GM18873 (cell line): ENCODE results near the gene ADTRP.

Source experiments
- ATAC-seq: cut with Tn5 transposase; IDR thresholded peaks from one replicate; pipeline ENCODE4 v1.9.1; 2021; ENCODE audit warnings: mild to moderate bottlenecking, moderate library complexity, moderate number of reproducible peaks; ENCODE audit not compliant: unreplicated experiment, low FRiP score

The ADTRP gene, protein sequence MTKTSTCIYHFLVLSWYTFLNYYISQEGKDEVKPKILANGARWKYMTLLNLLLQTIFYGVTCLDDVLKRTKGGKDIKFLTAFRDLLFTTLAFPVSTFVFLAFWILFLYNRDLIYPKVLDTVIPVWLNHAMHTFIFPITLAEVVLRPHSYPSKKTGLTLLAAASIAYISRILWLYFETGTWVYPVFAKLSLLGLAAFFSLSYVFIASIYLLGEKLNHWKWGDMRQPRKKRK

DNA sequence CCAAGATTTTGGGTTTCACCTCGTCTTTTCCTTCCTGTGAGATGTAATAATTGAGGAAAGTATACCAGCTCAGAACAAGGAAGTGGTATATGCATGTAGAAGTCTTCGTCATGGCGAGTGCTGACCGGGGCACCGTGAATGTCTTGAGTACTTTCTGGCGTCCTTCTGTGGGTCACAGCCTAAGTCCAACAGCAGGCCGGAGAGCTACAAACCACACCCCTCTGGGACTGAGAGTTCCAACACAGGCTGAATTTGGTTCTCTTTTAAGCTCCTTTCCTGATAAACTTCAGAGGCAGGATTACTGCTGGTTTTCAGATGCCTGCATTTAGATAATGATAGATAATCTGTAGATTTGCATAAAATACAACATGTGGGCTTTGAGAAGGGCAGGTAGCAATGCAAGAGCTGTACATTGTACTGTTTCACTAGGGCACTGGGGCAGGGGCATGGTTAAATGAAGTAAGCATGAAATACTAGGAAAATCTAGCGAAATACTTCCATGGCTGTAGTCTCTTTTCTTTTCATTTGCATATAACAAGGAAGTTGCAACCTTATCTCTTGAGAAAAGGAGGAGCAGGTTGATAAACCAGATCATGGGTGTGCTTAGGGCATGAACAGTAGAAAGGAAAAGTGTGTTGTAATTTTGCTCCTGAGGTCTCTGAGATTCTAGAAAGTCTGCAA, at the start of gene ADTRP:
TSS of gene ADTRP (minus strand) at position 156 of the 681 bp plus-strand sequence. CDS start at position 112, 44 bp downstream.
- no peak for ATAC-seq

DNA sequence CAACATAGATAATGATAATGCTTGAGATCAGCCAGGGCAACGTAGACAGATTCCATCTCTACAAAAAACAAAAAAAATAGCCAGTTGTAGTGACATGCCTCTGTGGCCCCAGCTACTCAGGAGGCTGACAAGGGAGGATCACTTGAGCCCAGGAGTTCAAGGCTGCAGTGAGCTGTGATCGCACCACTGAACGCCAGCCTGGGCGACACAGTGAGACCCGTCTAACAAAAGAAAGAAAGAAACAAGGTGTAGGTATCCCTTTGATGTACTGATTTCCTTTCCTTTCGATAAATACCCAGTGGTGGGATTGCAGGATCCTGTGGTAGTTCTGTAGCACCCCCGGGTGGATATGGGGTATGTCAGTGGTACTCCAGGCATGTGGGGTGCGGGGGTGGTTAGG, 48.2 kb upstream of the ADTRP start:
- no peak for ATAC-seq

DNA sequence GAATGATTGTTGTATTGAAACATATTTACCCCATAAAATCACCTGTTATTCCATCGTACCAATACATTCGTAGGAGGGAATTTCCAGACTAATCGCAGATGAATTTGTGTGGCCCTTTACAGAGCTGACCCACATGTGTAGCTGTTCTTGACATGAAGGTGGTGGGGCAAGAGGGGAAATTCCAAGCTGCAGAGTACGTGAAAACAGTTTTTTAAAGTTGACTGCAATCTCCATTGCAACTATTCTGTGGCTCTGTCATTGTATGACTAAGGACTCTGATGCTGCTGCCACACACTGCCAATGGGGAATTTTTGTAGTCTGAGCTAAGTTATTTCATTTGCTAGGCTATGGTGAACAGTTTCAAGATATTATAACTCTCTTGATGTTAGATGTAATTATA, 46.4 kb upstream of the ADTRP start:
- peak; percentile 74 for ATAC-seq

DNA sequence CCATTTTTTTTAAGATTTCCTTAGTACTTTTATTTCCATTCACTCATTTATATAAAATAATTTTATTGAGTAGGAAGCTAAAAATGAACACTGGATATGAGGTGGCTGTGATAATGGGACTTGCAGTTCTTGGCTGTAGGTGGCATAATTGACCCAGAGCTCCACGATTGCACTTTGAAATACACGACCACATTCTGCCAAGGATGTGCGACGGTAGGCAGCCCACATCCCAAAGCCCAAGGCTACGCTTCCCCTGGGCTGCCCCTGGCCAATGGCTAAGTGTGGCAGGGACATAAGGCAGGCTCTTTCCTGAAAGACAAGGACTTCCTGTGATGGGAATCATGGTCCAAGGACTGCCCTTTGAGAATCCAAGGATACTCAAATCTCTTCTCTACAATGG, 43.7 kb upstream of the ADTRP start:
- ATAC-seq = no peak

DNA sequence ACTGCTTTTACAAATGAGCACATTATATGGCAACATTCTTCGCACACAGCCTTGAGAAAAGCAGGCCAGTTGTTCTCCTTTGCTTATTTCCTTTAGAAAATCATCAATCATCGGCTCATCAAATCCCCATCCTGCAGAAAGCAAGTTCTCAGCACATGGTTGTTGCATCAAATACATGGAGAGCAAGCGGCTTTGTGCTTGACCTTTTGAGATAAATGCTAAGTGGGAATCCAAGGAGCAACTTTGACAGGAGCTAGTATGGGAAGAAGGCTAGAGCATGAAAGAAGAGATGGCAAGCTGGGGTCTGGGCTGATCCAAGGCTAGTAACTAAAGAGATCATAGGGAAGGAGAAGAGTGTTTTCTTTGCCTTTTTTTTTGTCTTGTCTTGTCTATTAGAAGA, 43.2 kb upstream of the ADTRP start:
- no peak for ATAC-seq

DNA sequence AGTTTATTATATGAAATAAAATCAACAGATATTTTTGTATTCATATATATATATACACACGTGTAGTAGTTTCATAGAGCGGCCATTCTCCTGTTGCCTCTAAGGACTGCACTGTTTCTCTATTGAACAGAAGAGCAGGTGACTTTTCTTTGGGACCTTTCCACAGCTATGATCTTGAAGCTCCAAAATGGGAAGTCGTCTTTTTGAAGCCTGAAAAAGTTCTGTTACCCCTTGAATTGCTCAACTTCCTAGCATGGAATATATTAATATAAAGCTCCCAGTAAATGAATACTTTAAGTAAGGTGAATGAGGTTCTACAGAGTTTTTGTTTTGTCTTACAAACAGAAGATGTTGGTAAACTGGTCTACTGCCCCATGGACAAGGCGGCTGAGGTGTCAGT, 42.2 kb upstream of the ADTRP start:
- ATAC-seq = no peak

DNA sequence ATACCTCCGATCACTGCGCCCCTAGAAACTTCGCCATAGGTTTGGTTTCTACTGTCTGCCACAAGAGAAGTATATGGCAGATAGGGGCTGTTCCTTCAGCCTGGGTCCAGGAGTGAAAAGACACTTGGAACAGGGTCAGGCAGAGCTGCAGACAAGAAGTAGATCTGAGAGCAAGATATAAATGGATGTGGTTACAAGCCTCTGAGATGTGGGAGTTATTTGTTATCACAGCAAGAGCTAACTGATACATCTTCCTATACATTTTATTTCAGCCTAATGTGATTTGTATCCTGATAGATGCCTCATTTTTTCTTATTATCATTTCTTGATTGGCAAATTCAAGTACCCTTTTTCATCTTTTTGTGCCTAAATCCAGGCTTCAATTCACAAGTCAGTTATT, 40.9 kb upstream of the ADTRP start:
- no peak for ATAC-seq

DNA sequence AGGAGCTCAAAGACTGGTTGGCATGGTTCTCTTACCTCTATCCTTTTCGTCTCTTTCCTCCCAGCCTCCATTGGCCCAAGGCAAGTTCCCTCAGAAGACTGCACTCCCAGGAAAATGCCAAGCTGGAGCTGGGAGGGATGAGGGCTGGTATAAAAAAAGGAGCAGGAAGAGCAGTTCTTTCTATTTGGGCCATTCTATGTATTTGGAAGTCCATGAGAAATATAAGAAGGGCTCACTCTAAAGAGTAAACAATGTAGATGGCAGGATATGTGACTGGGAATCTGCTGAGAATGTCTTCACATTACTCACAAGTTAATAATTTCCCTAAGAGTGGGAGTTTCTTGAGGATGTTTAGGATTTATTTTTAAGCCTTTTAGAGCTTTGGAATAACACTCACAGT, 36.6 kb upstream of the ADTRP start:
- ATAC-seq = no peak

DNA sequence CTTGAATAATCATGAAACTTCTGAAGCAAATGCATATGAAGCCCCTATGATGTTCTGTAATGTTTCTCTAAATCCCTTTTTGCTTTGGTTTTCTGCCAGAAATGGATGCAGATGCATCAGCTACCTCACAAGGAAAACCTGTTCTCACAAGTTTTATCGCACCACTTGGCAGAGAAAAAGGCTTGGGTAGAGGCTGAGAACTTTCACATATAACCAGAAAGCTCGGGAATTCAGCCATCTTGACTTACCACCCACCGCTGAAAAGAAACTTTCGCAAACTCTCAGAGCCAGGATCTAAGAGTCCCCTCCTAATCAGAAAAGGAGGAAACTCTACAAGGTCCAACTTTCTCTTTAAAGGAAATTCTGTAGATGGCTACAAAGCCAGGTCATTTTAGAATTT, 36.2 kb upstream of the ADTRP start:
- no peak for ATAC-seq

DNA sequence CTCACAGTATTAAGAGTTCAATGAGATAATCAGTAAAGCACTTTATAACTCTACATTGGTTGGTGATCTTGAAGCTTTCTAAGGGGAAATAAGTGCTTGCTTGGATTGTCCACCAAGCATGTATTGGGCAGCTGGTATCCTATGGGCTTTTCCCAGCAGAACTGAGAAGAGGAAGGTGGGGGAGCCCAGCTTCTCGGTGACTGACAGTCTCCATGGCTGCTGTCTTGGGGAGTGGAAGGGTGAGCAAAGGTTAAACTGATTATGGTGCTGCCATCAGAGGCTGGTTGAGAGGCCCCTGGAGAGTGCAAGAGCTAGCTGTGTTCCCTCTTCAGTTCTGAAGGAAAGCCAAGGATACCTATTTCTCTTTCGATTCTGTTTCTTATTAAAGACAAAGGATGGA, 35.5 kb upstream of the ADTRP start:
- no peak for ATAC-seq

DNA sequence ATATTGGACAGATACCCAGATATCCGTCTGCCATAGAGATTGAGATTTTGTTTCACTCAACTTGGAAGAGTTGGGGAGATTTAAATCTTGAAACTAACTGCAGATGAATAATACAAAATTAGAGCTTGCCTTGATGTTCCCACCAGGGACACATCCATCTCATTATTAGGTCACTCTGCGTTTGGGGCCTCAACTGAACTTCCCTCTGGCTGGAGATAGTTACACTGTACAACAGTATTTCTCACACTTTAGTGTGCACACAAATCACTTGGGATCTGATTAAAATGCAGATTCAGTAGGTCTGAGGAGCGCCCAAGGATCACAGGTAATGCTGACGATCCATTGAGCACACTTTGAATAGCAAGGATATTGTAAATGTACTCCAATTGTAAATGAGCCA, 35.0 kb upstream of the ADTRP start:
- no peak for ATAC-seq

DNA sequence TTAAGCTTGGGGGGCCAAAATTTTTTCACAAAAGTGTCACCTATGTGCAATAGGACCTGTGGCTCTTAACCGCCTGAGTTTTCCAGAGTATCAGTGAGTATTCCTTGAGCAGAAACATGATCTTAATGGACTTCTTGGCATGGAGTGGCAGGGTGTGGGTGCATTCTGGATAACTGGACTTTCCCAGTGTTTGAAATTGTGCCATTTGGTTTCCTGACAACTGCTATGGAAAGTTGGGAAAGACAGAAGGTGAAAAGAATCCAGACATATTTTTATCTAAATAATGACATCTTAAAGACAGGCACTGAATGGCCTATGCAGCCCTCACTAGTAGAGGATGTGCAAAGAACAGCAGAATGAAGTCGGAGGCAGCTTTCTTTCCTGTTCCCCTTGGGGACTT, 34.3 kb upstream of the ADTRP start:
- no peak for ATAC-seq

DNA sequence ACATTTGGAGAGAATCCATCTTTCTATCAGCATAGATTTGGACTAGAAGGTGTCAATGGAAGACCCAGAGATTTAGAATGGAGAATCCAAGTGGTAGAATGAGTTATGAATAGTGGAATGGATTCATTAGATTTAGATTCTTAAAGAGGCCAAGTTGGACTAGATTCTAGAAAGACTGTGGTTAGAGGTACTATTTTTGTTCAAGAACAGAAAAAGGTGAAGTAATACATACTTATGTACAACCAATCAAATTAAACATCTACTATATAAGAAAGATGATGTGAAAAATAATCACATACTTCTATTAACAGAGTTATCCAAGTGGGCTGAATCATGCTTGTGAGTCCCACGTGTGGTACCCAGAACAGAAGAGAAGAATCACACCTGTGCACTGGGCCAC, 33.8 kb upstream of the ADTRP start:
- ATAC-seq = no peak

DNA sequence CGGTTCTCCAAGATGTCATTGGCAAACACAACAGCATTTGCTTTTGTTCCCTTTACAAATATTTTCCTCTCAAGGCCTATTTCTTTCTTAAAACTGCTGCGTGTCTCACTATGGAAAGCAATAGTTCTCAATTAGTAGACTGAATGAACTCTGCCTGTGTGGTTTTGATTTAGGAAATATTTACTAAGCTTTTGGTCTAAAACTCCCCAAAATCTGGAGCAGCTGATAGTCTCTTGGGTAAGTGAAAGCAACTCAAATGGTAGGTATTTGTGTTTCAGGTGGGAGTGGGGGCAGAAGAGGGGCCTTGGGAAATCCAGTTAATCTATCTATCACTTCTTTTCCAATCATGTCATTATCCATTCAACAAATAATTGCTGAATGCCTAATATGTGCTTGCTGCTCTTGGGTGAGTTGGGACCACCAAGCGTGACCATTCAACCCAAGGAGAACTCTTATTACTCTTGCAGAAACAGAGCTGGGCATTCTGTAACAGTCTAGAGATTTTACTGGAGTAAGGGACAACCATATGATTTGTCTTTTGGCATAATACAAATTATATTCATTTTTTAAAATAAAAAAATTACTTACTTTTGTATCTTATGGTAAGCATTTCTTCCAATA, 33.2 kb upstream of the ADTRP start:
- no peak for ATAC-seq

DNA sequence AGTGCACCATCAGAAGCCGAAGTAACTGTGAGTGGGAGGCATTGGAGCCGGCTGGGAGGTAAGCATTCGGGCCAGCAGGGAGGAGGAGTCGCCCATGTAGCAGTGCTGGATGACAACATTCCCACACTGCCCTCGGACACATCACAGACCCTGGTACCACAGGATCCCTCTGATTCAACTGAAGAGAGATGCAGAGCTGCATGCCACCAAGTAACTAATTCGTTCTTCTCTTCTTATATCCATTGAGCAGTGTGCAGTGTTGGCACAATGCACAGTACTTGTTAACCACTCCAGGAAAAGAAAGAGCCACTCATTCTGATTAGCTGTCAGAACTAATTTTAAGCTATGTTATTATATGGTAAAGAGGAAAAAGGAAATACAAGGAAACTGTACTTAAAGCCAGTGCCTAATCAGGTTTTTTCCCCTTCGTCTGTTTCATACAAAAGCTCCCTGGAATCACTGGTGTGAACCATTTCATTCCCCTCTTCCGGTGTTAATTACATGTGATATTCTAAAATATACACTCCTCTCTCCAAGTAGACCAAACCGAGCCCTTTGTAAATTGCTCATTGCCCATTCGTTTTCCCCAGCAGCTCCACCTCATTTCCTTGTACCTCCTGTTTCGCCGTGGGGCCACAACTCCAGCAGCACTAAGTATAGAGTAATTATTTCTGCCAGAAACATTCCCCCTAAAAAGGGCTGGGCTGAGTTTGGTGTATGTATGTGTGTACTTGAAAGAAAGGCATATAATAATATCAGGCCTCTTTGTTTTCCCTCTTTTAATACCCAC, 32.4 kb upstream of the ADTRP start:
- ATAC-seq = no peak

DNA sequence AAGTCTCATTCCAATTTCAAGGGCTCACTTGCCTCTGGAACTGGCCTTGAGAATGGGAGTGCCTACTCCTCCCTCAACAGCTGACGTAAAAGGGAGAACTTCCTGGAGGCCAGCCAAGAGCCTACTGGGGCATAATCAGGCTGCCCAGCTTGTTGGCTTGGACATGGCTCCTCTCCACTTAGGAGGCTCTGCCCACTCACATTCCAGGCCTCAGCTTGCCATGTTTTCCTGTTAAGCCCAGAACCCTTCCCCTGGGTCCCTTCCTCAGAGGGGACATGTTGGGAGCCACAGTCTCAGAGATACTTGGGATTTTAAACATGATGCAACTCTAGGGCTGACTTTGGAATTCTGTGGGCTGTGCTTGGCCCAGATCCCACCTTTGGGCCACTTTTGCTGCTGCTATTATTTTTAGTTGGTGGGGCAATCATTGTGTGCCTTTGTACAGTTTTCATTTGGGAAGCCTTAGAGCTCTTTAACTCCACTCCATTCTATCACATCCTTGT, 31.5 kb upstream of the ADTRP start:
- no peak for ATAC-seq

DNA sequence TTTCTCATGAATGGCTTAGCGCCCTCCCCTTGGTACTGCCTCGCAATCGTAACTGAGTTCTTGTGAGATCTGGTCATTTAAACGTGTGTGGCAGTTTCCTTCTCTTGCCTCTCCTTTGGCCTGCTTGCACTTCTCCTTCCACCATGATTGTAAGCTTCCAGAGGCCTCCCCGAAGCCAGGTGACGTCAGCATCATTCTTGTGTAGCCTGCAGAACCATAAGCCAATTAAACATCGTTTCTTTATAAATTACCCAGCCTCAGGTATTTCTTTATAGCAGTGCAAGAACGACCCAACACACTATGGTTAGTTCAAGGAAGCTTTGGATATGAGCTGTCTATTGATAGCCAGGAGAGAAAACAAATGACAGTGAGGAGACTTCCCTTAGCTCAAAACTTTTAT, 29.5 kb upstream of the ADTRP start:
- no peak for ATAC-seq

DNA sequence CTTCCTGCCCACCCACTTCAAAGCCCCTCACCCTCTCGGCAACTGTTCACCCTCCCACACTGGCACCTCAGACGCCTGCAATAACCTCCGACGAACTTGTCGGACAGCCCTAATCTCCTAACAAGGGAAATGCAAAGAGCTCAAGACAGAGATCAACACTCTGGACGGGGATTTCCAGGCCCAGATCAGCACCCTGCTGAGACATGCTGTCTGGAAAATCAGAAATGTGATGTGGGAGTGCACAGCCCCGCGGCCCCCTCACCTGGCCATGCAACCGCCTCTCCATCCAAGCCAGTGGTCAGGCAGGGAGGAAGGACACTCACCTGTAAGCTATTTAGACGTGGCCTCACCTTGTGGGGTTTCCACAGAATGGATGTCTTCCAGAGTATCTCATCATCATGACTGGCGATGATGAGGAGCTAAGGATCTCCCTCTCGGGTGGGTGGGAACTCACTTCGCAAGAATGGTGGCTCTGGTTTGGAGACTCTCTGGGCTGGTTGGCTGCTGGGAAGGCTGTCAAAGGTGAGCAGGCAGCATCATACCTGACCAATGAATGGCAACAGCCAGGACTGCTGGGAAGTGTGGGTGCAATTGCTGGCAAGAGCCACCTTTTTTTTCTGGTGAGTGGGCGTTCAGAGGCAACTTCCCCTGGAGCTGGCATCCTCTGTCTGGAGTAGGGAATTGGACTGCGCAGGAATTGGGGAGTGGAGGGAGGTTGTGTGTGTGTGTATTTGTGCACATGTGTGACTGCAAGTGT, 28.1 kb upstream of the ADTRP start:
- ATAC-seq = no peak

DNA sequence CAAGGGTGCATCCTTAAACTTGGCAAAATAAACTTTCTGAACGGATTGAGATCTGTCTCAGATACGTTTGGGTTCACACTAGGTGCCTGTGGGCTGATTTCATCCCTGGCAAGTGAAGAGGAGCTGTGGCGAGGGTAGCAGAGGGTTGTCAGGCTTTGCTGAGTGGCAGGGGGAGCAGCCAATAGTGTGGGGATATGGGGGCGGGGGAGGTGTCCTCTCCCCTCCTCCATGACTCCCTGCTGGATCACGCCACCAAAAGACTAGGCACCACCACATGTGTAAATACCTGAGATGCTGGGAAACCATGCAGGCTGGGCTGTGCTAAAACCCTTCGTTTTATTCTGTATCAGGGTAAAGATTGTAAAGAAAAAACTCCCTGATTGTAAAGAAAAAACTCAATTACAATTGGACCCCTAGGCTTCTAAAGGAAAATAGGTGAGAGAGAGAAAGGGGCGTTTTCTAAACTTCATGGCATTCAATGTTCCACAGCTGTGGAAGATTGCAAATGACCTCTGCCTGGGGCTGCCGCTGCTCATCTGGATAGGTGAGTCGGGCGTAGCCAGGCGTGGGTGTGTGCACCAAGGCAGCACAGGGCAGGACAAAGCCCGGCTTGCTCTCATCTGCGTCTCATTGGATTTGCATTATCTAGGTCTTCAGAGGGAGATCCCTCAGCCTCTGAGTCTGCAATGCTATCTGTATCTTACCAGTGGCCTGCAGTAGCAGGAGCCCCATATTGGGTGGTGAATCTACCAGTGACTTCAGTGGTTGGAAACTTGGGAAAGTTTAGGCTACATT, 26.9 kb upstream of the ADTRP start:
- ATAC-seq = no peak

DNA sequence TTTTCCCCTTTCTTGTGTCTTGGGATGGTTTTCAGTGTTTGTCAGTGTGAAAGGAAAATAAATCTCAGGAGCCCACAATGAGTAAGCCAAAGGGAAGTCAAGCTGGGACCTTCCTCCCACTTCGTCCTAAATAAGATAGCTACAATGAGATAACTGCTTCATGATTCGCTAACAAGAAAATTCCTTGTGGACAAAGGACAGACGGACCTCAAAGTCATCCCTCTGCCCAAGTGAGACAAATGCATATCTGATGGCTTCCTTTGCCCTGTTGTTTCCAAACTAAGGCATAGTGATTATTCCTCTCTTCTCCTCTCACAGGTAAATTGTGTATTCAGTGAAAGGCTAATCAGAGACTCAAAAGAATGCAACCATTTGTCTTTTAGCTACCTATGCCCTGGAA, 26.1 kb upstream of the ADTRP start:
- no peak for ATAC-seq
